SK-N-SH (cell line): ENCODE results near the gene UBE4B. TPM values are rescaled to one million over a fixed set of nuclear protein-coding genes. Genes with fewer than 3 reads are reported as not detected.

ENCODE experiments used
- CTCF ChIA-PET: fragments of 300-600, 350-600 bp; formaldehyde crosslinking; extraction: SDS; loops from one replicate; lab custom pipeline; 2021; lab: Yijun Ruan, JAX
- POLR2A ChIA-PET: fragments of 350-600 bp; sonication (Branson Sonifier 250); formaldehyde crosslinking; extraction: SDS; loops from one replicate; lab custom pipeline; 2020; ENCODE audit warnings: antibody characterized with exemption, inconsistent platforms; lab: Yijun Ruan, JAX
- DNase-seq: peaks from one replicate; pipeline ENCODE4 v3.0.0; 2012
- H2AFZ ChIP-seq: fragments of 200-600 bp; sonication (generic); 2 replicates; pipeline ENCODE4 v1.8.1; 2016; ENCODE audit warnings: antibody characterized with exemption, mild to moderate bottlenecking, low read depth
- H3F3A ChIP-seq: fragments of 200-600 bp; sonication (generic); replicated peaks from 2 replicates; pipeline ENCODE3; 2016; ENCODE audit warnings: antibody characterized with exemption, mild to moderate bottlenecking; ENCODE audit not compliant: insufficient read depth
- H3K27ac ChIP-seq, 2 experiments: fragments of 200-500 bp in 1 of 2; fragments of 200-600 bp in 1 of 2; sonication (Bioruptor generic) in 1 of 2; sonication (generic), shearing (Covaris generic) in 1 of 2; 2 replicates each; pipeline versions ENCODE4 v1.5.1 to v1.6.1; 2014 to 2016; ENCODE audit warnings: low read depth in 2 of 2, inconsistent platforms in 1 of 2, low read length in 1 of 2, mild to moderate bottlenecking in 1 of 2, mixed read lengths in 1 of 2
- H3K27me3 ChIP-seq: fragments of 200-600 bp; sonication (generic), shearing (Covaris generic); 2 replicates; pipeline ENCODE4 v1.6.1; 2016; ENCODE audit warnings: mixed run types; ENCODE audit not compliant: insufficient read depth
- H3K36me3 ChIP-seq, 2 experiments: fragments of 200-500 bp in 1 of 2; fragments of 200-600 bp in 1 of 2; sonication (Bioruptor generic) in 1 of 2; sonication (generic) in 1 of 2; replicated peaks in 1 of 2; 2 replicates each; pipeline versions ENCODE3 to v1.5.1; 2014 to 2016; ENCODE audit warnings: low read length in 1 of 2, mild to moderate bottlenecking in 1 of 2; ENCODE audit not compliant: insufficient read depth in 2 of 2, control insufficient read depth in 1 of 2
- H3K4me1 ChIP-seq, 2 experiments: fragments of 200-500 bp in 1 of 2; fragments of 200-600 bp in 1 of 2; sonication (Bioruptor generic) in 1 of 2; sonication (generic), shearing (Covaris generic) in 1 of 2; 2 replicates each; pipeline versions ENCODE4 v1.5.1 to v1.6.1; 2014 to 2016; ENCODE audit warnings: low read depth in 1 of 2, low read length in 1 of 2, mixed run types in 1 of 2; ENCODE audit not compliant: insufficient read depth in 2 of 2, control insufficient read depth in 1 of 2
- H3K4me2 ChIP-seq: fragments of 200-600 bp; sonication (generic), shearing (Covaris generic); 2 replicates; pipeline ENCODE4 v1.6.1; 2017; ENCODE audit warnings: mixed run types
- H3K4me3 ChIP-seq, 2 experiments: fragments of 200-500 bp in 1 of 2; fragments of 200-600 bp in 1 of 2; sonication (Bioruptor generic) in 1 of 2; sonication (generic), shearing (Covaris generic) in 1 of 2; 2 replicates each; pipeline versions ENCODE4 v1.5.1 to v1.8.1; 2014 to 2016; ENCODE audit warnings: low read depth in 2 of 2, inconsistent platforms in 1 of 2, low read length in 1 of 2, mild to moderate bottlenecking in 1 of 2, mixed read lengths in 1 of 2, moderate library complexity in 1 of 2
- H3K79me2 ChIP-seq: fragments of 200-600 bp; sonication (generic); 2 replicates; pipeline ENCODE4 v1.8.1; 2017; ENCODE audit warnings: mild to moderate bottlenecking; ENCODE audit not compliant: insufficient read depth
- H3K9ac ChIP-seq: fragments of 200-600 bp; sonication (generic); 2 replicates; pipeline ENCODE4 v1.6.1; 2017; ENCODE audit warnings: mixed run types
- H3K9me2 ChIP-seq: fragments of 200-600 bp; sonication (generic); 2 replicates; pipeline ENCODE4 v1.6.1; 2017; ENCODE audit warnings: mixed run types
- H3K9me3 ChIP-seq: fragments of 200-600 bp; sonication (generic); 2 replicates; pipeline ENCODE4 v1.6.1; 2017; ENCODE audit warnings: mixed run types, mild to moderate bottlenecking, moderate library complexity
- H4K20me1 ChIP-seq: fragments of 200-600 bp; sonication (generic); 2 replicates; pipeline ENCODE4 v1.6.1; 2017; ENCODE audit warnings: mild to moderate bottlenecking, mixed run types; ENCODE audit not compliant: insufficient read depth
- CHD2 ChIP-seq: fragments of 150-350 bp; IDR thresholded peaks from 2 replicates; pipeline ENCODE4 v1.6.1; 2018; ENCODE audit warnings: low read length; ENCODE audit not compliant: partially characterized antibody
- ELF1 ChIP-seq: IDR thresholded peaks from 2 replicates; pipeline ENCODE4 v1.4.0; 2012
- FOXJ3 ChIP-seq: sonication (generic); formaldehyde crosslinking; IDR thresholded peaks from 2 replicates; pipeline ENCODE4 v1.5.1; 2020; ENCODE audit warnings: mild to moderate bottlenecking, missing genetic modification reagents
- GABPA ChIP-seq: IDR thresholded peaks from 2 replicates; pipeline ENCODE4 v1.4.0; 2012; ENCODE audit warnings: low read depth, mild to moderate bottlenecking
- JUND ChIP-seq: IDR thresholded peaks from 2 replicates; pipeline ENCODE4 v1.4.0; 2012
- MAX ChIP-seq: IDR thresholded peaks from 2 replicates; pipeline ENCODE4 v1.4.0; 2012; ENCODE audit warnings: low read depth
- MXI1 ChIP-seq: IDR thresholded peaks from 2 replicates; pipeline ENCODE4 v1.6.1; 2012; ENCODE audit warnings: mild to moderate bottlenecking, low read depth, low read length, improper control_type of control experiment
- NRF1 ChIP-seq: IDR thresholded peaks from 2 replicates; pipeline ENCODE4 v1.6.1; 2012; ENCODE audit warnings: low read depth, mild to moderate bottlenecking, low read length
- POLR2AphosphoS5 ChIP-seq: IDR thresholded peaks from 2 replicates; pipeline ENCODE4 v1.6.1; 2012; ENCODE audit warnings: low read depth, low read length
- RAD21 ChIP-seq: IDR thresholded peaks from 2 replicates; pipeline ENCODE4 v1.6.1; 2012; ENCODE audit warnings: mild to moderate bottlenecking, low read length
- RCOR1 ChIP-seq: fragments of 150-350 bp; IDR thresholded peaks from 2 replicates; pipeline ENCODE4 v1.6.1; 2017; ENCODE audit warnings: antibody characterized with exemption, low read length
- RFX5 ChIP-seq: IDR thresholded peaks from 2 replicates; pipeline ENCODE4 v1.6.1; 2012; ENCODE audit warnings: mild to moderate bottlenecking, improper control_type of control experiment, low read length
- TAF1 ChIP-seq: IDR thresholded peaks from 2 replicates; pipeline ENCODE4 v1.6.1; 2012; ENCODE audit warnings: low read depth, mild to moderate bottlenecking, low read length, moderate library complexity, borderline replicate concordance
- USF1 ChIP-seq: IDR thresholded peaks from 2 replicates; pipeline ENCODE4 v1.4.0; 2012; ENCODE audit warnings: low read depth, borderline replicate concordance
- WGBS: methylation state at CpG from one replicate; pipeline ENCODE4 v1.1.6; 2017; ENCODE audit warnings: low lambda C conversion rate; 5-methylcytosine and 5-hydroxymethylcytosine counted together
- polyA plus RNA-seq, 3 experiments: library from polyadenylated mRNA; depleted of rRNA; stranded (reverse); fragments of >200 nt; gene quantifications; 2 replicates each; pipeline ENCODE4 v1.2.3, GENCODE V29; 2012
- TF ChIP-seq, protein P1 (sequence below): fragments of 150-350 bp; IDR thresholded peaks from 2 replicates; pipeline ENCODE4 v1.6.1; 2017; ENCODE audit warnings: antibody characterized with exemption, low read length, low read depth, borderline replicate concordance
- TF ChIP-seq, protein P2 (sequence below): IDR thresholded peaks from 2 replicates; pipeline ENCODE4 v1.6.1; 2012; ENCODE audit warnings: mild to moderate bottlenecking, low read depth, low read length, moderate library complexity
- TF ChIP-seq, protein P3 (sequence below): fragments of 150-350 bp; IDR thresholded peaks from 2 replicates; pipeline ENCODE4 v1.6.1; 2016; ENCODE audit warnings: mild to moderate bottlenecking, low read depth, low read length

The UBE4B gene
- polyA plus RNA-seq, 1 of the 3 experiments (the other 2 are of a cell fraction): 19.1 TPM

DNA sequence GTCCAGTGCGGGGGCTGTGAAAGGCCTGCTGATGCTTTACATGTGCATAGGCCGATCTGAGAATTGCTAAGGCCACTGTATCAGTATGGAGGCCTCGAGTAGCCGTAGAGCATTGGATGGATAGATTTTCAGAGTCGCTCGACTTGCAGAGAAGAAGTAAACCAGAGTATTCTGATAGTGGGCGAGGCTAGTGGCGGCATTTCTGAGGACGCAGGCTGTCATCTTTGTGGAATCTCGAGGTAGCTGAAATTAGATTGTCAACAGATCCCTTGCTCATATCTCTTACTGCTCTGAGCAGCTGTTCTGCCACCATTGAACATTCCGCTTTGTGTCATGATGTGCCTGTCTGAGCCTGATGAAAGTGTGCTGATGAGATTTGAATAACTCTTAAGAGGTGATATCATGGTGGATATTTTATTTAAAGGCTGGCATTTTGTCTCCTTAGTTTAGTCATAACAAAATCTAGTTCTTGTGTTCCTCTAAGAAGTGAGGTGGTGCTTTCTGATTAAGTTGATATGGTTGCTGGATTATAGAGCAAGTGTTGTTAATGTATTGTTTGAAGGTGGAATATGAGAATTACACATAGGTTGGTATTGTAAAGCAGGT, 179.2 kb downstream of the UBE4B start:
- no peak for TF ChIP-seq USF1
- TF ChIP-seq MXI1: peak; percentile 70; the same call in 1 of the 2 replicates
- no peak for TF ChIP-seq FOXJ3
- TF ChIP-seq ELF1: no peak
- no peak for TF ChIP-seq RAD21
- TF ChIP-seq MAX: no peak; the same call in 1 of the 2 replicates
- TF ChIP-seq JUND: no peak
- TF ChIP-seq CHD2: peak; percentile 7
- TF ChIP-seq, protein P1, sequence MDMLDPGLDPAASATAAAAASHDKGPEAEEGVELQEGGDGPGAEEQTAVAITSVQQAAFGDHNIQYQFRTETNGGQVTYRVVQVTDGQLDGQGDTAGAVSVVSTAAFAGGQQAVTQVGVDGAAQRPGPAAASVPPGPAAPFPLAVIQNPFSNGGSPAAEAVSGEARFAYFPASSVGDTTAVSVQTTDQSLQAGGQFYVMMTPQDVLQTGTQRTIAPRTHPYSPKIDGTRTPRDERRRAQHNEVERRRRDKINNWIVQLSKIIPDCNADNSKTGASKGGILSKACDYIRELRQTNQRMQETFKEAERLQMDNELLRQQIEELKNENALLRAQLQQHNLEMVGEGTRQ: no peak
- TF ChIP-seq POLR2AphosphoS5: no peak
- TF ChIP-seq RCOR1: peak; percentile 15; the same call in 1 of the 2 replicates
- Histone ChIP-seq H3K9me3 (no peaks in the 10 kb centered on the region), H3K36me3 (no peaks in the 10 kb centered on the region), H3K4me2 (peak overlapping the region; percentile 99), H3K4me3 (peak overlapping the region; percentile 85 to 97), H4K20me1 (peaks cover 47% of the 10 kb centered on the region), H3K79me2 (peaks cover 60% of the 10 kb centered on the region), H3K27me3 (no peaks in the 10 kb centered on the region), H3F3A (peaks cover 26% of the 10 kb centered on the region), H3K27ac (peak overlapping the region; percentile 91 to 92), H3K9me2 (no peaks in the 10 kb centered on the region), H3K4me1 (peaks cover 8 to 9% of the 10 kb centered on the region in 2 experiments; a peak in 2 of 4 replicates), H2AFZ (no peak overlapping the region; the same call in 1 of the 2 replicates), H3K9ac (peak overlapping the region; percentile 98)
- 9% methylated on average over 11 of the region's 11 CpGs for WGBS
- CTCF ChIA-PET: interaction anchor here (0.6 to 1.0 kb wide), 3 partner anchors 16 to 126 kb away, joined by 3 read pairs; no protein-coding TSS in a partner anchor
- POLR2A ChIA-PET: no interaction called here
- peak; percentile 34 for DNase-seq

- Histone ChIP-seq H3K36me3 (no peaks in the 10 kb centered on the region), H3F3A (peaks cover 26% of the 10 kb centered on the region), H3K9me2 (no peaks in the 10 kb centered on the region), H3K79me2 (peaks cover 65% of the 10 kb centered on the region), H3K9ac (peak overlapping the region; percentile 98; the same call in 1 of the 2 replicates), H3K27me3 (no peaks in the 10 kb centered on the region), H2AFZ (no peak overlapping the region), H3K4me3 (peak overlapping the region; percentile 85 to 97; a peak in 3 of 4 replicates), H3K27ac (peak overlapping the region; percentile 91 to 92), H3K4me2 (peak overlapping the region; percentile 99), H4K20me1 (peaks cover 53% of the 10 kb centered on the region), H3K9me3 (no peaks in the 10 kb centered on the region), H3K4me1 (peaks cover 8 to 9% of the 10 kb centered on the region in 2 experiments; a peak in 2 of 4 replicates)
- ChIA-PET POLR2A (no interaction called here), CTCF (interaction anchor here (0.6 to 1.0 kb wide), 2 partner anchors 17 to 97 kb away, joined by 3 read pairs; no protein-coding TSS in a partner anchor)
- no peak for DNase-seq
- 100% methylated on average over 1 of the region's 1 CpG for WGBS
- no peak for TF ChIP-seq GABPA
- no peak for TF ChIP-seq TAF1
- no peak for TF ChIP-seq NRF1
- TF ChIP-seq, protein P1: no peak
- TF ChIP-seq RFX5: no peak
- TF ChIP-seq, protein P2, sequence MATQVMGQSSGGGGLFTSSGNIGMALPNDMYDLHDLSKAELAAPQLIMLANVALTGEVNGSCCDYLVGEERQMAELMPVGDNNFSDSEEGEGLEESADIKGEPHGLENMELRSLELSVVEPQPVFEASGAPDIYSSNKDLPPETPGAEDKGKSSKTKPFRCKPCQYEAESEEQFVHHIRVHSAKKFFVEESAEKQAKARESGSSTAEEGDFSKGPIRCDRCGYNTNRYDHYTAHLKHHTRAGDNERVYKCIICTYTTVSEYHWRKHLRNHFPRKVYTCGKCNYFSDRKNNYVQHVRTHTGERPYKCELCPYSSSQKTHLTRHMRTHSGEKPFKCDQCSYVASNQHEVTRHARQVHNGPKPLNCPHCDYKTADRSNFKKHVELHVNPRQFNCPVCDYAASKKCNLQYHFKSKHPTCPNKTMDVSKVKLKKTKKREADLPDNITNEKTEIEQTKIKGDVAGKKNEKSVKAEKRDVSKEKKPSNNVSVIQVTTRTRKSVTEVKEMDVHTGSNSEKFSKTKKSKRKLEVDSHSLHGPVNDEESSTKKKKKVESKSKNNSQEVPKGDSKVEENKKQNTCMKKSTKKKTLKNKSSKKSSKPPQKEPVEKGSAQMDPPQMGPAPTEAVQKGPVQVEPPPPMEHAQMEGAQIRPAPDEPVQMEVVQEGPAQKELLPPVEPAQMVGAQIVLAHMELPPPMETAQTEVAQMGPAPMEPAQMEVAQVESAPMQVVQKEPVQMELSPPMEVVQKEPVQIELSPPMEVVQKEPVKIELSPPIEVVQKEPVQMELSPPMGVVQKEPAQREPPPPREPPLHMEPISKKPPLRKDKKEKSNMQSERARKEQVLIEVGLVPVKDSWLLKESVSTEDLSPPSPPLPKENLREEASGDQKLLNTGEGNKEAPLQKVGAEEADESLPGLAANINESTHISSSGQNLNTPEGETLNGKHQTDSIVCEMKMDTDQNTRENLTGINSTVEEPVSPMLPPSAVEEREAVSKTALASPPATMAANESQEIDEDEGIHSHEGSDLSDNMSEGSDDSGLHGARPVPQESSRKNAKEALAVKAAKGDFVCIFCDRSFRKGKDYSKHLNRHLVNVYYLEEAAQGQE: no peak
- TF ChIP-seq, protein P3, sequence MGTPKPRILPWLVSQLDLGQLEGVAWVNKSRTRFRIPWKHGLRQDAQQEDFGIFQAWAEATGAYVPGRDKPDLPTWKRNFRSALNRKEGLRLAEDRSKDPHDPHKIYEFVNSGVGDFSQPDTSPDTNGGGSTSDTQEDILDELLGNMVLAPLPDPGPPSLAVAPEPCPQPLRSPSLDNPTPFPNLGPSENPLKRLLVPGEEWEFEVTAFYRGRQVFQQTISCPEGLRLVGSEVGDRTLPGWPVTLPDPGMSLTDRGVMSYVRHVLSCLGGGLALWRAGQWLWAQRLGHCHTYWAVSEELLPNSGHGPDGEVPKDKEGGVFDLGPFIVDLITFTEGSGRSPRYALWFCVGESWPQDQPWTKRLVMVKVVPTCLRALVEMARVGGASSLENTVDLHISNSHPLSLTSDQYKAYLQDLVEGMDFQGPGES: no peak
These were observed 179.7 kb downstream of the UBE4B start for GRCh38 chr1:10212476-10212875.
